Stimulated activated naive B cell treated with anti-CD40 and anti-IgM and Interleukin-4, amounts not matched to agents 10 μg/mL and 1 μg/mL and 100 μg/mL, for 72 hours (primary cell): ENCODE results near the gene TSPO2.

ENCODE experiments used
- ATAC-seq, 2 donors: fragments of 150-1000 bp; cut with Tn5 transposase; replicated peaks; 2 replicates each; pipeline ENCODE4 v1.10.0; 2021; ENCODE audit warnings: moderate library complexity in 1 of 2
- DNase-seq: peaks from one replicate; pipeline ENCODE4 v3.0.0; 2021
- H3K27ac Mint-ChIP-seq: one replicate; pipeline ENCODE4 v1.8.0; 2022; ENCODE audit warnings: mild to moderate bottlenecking, mixed read lengths
- H3K27me3 Mint-ChIP-seq, 2 donors: one replicate each; pipeline ENCODE4 v1.8.0; 2022; ENCODE audit warnings: mixed read lengths in 2 of 2
- H3K36me3 Mint-ChIP-seq, 2 donors: one replicate each; pipeline ENCODE4 v1.8.0; 2022; ENCODE audit warnings: mixed read lengths in 2 of 2, mild to moderate bottlenecking in 1 of 2
- H3K4me1 Mint-ChIP-seq, 2 donors: one replicate each; pipeline ENCODE4 v1.8.0; 2022; ENCODE audit warnings: mixed read lengths in 2 of 2, mild to moderate bottlenecking in 1 of 2
- H3K4me3 Mint-ChIP-seq, 2 donors: one replicate each; pipeline ENCODE4 v1.8.0; 2022; ENCODE audit warnings: mild to moderate bottlenecking in 2 of 2, mixed read lengths in 2 of 2, moderate library complexity in 1 of 2
- H3K9me3 Mint-ChIP-seq, 2 donors: one replicate each; pipeline ENCODE4 v1.8.0; 2022; ENCODE audit warnings: mixed read lengths in 2 of 2, mild to moderate bottlenecking in 1 of 2

The TSPO2 gene

DNA sequence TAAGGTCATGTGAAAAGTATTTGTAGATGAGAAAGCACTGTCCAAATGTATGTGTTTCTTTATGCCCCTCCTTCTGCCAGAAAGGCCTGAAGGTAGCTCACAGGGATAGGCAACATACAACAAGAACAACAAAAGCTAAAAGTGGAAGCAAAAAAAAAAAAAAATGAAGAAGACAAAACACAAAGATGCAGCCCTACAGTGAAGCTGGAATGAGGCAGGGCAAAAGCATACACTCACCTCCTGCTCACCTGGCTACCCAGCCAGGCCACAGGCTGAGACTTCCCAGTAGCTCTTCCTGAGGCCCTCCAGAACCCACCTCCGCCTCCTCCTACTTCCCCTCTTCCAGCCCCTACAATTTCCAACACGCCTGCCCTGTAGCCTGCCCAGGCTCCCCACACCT lies 5.7 kb upstream of the TSPO2 start:
- no peak overlapping the region for H3K4me3 Mint-ChIP-seq
- peaks cover 4 to 8% of the 10 kb centered on the region in 2 donors for H3K4me1 Mint-ChIP-seq
- no peaks in the 10 kb centered on the region for H3K9me3 Mint-ChIP-seq
- no peaks in the 10 kb centered on the region for H3K27me3 Mint-ChIP-seq
- DNase-seq (no peak), ATAC-seq (no peak)
- no peak overlapping the region for H3K27ac Mint-ChIP-seq
- H3K36me3 Mint-ChIP-seq: peaks cover 0 to 11% of the 10 kb centered on the region in 2 donors

DNA sequence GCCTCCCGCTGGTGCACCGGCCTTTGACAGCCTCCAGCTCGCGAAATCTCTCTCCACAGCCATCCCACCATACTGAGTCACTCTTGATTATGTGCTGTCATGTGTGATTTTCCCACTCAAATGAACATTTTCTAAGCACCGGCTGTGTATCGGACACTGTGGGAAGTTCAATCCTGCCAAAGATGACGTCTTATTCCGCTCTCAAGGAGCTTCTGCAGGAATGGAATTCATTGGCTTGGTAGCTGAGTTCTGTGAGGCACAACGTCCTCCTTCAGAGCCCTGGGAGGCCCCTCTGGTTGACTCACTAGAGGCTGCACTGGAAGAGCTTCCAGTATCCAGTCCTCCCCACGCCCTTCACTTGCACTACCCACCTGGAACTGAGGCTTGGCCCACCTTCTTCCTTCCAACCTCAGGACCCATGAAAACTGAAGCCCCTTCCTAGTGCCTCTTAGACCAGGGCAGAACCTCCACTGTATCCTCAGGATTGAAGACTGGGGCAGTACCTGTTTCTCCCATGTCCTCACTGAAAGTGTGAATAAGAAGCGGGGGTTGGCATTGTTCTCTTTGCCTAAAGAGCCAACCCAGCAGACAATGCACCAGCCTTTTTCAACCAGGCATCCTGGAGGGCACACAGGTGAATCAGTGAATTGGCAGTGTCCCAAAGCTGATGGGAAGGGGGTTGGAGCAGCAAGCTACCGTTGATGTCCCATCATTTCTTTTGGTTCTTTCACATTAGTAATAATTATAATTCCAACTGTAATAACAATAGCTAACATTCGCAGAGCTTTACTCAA lies 5.0 kb upstream of the TSPO2 start:
- no peak for DNase-seq
- H3K27me3 Mint-ChIP-seq: no peaks in the 10 kb centered on the region
- H3K36me3 Mint-ChIP-seq: peaks cover 0 to 15% of the 10 kb centered on the region in 2 donors
- no peak overlapping the region for H3K27ac Mint-ChIP-seq
- H3K4me1 Mint-ChIP-seq: peaks cover 4 to 8% of the 10 kb centered on the region in 2 donors
- ATAC-seq: no peak
- no peak overlapping the region for H3K4me3 Mint-ChIP-seq
- H3K9me3 Mint-ChIP-seq: no peaks in the 10 kb centered on the region

DNA sequence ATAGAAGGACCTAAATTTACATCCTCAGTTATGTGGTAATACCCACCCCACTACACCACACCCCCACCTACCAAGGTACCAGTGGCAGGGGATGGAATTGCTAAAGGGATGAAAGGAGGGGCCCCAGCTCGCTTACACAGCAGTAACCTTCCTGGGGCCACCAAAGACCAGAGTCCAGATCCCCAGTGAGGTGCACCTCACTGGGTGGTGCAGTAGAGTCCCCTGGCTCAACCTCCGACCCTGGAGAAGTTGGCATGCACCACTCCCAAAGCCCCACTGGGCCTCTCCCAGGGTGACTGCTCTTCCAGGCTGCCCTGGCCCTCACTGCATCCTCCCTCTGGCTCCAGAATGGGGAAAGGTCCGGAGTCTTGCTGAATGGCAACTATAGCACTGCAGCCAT lies 4.1 kb upstream of the TSPO2 start:
- Mint-ChIP-seq H3K36me3 (peaks cover 0 to 15% of the 10 kb centered on the region in 2 donors), H3K27ac (no peak overlapping the region), H3K4me1 (peaks cover 4 to 8% of the 10 kb centered on the region in 2 donors)

DNA sequence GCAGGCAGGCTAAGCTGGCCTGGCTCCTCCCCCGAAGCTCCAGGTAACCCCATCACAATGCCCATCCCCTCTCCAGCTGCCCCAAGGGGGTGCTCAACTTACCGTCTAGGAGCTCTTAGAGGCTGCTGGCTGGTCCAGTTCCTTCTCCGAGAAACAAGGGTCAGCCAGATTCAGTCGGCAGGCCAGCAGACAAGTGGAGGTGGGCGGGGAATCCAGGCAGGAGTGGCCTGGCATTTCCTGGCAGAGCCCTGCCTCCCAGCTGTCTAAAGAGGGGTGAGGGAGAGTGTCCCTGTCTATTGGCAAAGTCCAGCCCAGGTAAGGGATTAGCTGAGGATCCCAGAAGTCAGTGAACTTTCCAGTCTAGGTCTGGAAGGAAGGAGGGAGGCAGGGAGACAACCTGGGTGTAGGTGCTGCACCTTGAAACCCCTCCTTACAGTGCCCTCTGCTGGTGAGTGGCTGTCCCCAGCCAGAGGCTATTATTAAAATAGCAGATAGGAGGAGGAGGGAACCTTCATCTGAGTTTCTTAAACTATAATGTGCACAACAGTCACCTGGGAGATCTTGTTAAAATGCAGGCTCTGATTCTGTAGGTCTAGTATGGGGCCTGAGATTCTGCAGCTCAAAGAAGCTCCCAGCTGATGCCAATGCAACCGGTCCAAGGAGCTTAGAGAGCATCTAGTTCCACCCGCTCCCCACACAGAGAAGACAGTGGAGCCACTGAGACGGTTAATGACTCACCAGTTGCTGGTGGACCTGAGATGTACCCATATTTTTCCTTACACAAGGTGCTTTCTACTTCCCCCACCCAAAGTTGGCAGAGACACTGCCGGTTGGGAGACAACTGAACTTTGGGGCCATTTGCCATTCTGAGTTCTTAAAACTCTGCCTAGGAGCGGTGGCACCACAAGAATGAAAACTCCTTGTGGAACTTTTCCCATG lies 2.9 kb upstream of the TSPO2 start, which contains the start of gene UNC5CL:
UNC5CL (minus strand) TSS at position 162 of the 939 bp plus-strand sequence. CDS start 4,147 bp downstream, outside the sequence.
- H3K4me3 Mint-ChIP-seq: no peak within 1 kb of the TSS
- ATAC-seq (peak; percentile 73 to 78), DNase-seq (no peak)
- peaks cover 4 to 8% of the 10 kb centered on the region in 2 donors for H3K4me1 Mint-ChIP-seq
- H3K27ac Mint-ChIP-seq: no peak within 1 kb of the TSS
- H3K36me3 Mint-ChIP-seq: peaks cover 0 to 15% of the 10 kb centered on the region in 2 donors
- no peaks in the 10 kb centered on the region for H3K27me3 Mint-ChIP-seq
- no peaks in the 10 kb centered on the region for H3K9me3 Mint-ChIP-seq

More for the DNA sequence above, 4.1 kb upstream of the TSPO2 start:
- no peaks in the 10 kb centered on the region for H3K27me3 Mint-ChIP-seq
- DNase-seq (no peak), ATAC-seq (no peak)
- no peak overlapping the region for H3K4me3 Mint-ChIP-seq
- H3K9me3 Mint-ChIP-seq: no peaks in the 10 kb centered on the region

DNA sequence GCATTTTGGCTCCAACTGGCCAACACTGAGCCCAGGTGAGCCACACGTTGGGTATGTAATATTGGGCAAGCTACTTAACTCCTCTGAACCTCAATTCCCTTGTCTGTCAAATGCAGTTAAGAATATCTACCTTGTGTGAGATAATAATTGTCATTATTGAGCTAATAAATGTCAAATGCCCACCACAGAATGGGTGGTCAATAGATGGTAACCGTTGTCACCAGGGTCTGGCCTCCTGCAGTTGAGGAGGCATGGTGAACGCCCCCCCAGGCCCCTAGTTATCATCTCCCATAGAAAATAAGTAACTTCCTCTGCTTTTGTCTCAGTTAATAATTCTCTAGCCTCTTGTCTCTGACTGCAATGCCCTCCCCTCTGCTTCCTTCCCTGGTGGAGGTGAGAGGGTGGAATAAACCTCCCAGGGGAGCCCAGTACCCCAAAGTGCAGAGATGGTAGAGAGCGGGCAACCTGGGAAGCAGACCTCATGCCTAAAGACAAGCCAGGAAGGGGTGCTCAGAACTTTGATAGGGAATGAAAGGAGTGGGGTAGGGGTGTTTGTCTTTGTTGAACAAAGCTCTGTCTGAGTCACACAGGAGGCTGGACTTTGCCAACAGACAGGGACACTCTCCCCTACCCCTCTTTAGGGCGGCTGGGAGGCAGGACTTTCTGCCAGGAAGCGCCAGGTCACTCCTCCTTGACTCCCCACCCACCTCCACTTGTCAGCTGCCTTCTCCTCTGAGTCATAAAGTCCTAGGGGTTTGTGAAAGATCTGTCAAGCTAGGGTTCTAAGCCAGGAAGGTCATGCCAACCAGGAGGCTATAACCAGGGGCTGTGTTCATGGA lies 1.9 kb upstream of the TSPO2 start:
- Mint-ChIP-seq H3K9me3 (no peaks in the 10 kb centered on the region), H3K4me3 (no peak overlapping the region), H3K4me1 (peaks cover 4 to 8% of the 10 kb centered on the region in 2 donors)

DNA sequence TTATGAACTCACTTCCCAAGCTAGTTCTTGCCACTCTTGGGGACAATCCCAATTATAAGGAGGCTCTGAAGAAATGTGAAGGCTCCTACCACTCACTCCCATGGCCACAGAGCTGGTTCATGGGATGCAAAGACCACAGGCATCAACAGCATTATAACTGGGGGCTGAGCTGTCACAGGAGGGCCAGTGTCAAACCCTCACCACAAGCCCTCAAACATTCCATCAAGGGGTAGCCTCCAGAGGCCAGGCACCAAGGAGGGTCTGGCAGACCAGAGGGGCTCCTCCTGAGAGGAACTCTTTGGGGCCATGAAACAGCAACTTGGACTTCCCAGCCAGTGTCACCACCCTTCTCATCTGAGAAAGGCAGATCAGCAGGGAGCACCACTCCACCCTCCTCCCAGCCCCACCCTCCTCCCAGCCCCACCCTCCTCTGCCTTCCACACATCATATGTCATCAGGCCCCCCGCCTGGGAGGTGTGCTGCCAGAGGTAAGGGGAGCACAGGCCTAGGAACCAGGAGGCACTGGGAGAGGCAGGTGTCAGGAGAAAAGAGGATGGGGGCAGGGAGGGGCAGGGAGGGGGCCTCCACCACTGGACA lies 1.2 kb upstream of the TSPO2 start:
- DNase-seq (no peak), ATAC-seq (no peak)
- no peak overlapping the region for H3K4me3 Mint-ChIP-seq
- H3K4me1 Mint-ChIP-seq: peaks cover 4 to 8% of the 10 kb centered on the region in 2 donors
- no peaks in the 10 kb centered on the region for H3K9me3 Mint-ChIP-seq
- H3K36me3 Mint-ChIP-seq: peaks cover 0 to 15% of the 10 kb centered on the region in 2 donors
- no peaks in the 10 kb centered on the region for H3K27me3 Mint-ChIP-seq
- no peak overlapping the region for H3K27ac Mint-ChIP-seq

More for the DNA sequence above, 1.9 kb upstream of the TSPO2 start:
- DNase-seq (no peak), ATAC-seq (peak; percentile 46 to 62)
- Mint-ChIP-seq H3K27ac (peak overlapping the region; percentile 37), H3K36me3 (peaks cover 0 to 15% of the 10 kb centered on the region in 2 donors), H3K27me3 (no peaks in the 10 kb centered on the region)

DNA sequence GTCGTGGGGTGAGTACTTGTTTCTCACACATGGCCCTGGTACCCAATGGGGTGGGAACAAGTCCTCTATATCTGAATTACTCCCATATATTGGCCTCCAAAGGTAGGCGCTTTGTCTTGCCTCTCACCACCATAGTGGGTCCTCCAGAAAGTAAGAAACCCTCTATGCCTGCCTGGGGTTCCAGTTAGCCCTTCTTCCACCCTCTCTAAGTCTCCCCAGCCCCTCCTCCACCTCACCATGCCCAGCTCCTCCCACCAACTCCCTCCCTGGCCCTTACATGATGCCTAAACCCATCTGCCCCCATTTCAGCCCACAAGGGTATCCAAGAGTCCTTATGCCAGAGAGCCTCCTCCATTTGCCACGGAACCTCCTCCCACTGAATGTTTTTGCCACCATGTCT lies 884 bp downstream of the TSPO2 start:
- Mint-ChIP-seq H3K4me1 (peaks cover 4 to 8% of the 10 kb centered on the region in 2 donors), H3K9me3 (no peaks in the 10 kb centered on the region)

DNA sequence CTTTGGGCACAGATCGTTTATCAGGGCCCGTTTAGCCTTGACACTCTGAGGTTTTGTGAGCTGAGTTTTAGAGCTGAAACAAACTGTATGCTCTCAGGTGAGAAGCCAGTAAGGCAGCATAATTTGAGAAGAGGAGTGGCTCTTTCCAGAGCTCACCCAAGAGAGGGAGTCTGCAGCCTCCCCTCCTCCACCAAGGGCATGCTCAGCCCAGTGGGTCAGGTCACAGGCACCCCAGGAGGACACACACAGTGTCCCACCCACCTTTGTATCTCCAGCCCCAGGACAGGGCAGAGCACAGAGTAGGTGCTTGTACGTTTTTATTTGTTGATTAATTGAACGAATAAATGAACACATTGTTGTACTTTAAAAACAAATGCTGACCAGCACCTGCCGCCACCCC lies 3.4 kb downstream of the TSPO2 start:
- Mint-ChIP-seq H3K27ac (no peak overlapping the region), H3K9me3 (no peaks in the 10 kb centered on the region), H3K27me3 (no peaks in the 10 kb centered on the region), H3K36me3 (peaks cover 19 to 37% of the 10 kb centered on the region in 2 donors), H3K4me1 (peaks cover 0 to 2% of the 10 kb centered on the region in 2 donors), H3K4me3 (no peak overlapping the region)
- no peak for DNase-seq
- ATAC-seq: no peak

More for the DNA sequence above, 884 bp downstream of the TSPO2 start:
- ATAC-seq (no peak), DNase-seq (no peak)
- H3K27ac Mint-ChIP-seq: no peak overlapping the region
- peaks cover 6 to 23% of the 10 kb centered on the region in 2 donors for H3K36me3 Mint-ChIP-seq
- no peak overlapping the region for H3K4me3 Mint-ChIP-seq
- H3K27me3 Mint-ChIP-seq: no peaks in the 10 kb centered on the region

DNA sequence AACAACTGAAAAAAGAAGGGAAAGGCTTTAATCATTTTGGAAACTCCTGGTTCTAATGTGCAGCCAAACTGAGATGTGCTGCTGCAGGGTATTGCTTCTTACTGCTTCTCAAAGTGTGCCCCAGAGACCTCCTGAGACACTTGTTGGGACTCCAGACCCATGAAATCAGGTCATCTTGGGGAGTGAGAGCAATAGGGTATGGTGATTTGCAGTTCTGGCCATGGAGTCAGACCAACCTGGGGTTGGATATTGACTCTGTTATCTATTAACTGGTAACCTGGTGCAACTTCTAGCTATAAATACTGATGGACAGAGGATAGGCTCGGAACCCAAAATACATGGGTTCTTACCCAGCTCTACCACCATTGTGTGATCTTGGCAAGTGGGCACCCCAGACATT lies 3.8 kb downstream of the TSPO2 start:
- ATAC-seq: no peak
- Mint-ChIP-seq H3K27ac (no peak overlapping the region), H3K9me3 (no peaks in the 10 kb centered on the region), H3K27me3 (no peaks in the 10 kb centered on the region), H3K36me3 (peaks cover 19 to 37% of the 10 kb centered on the region in 2 donors), H3K4me1 (no peaks in the 10 kb centered on the region), H3K4me3 (no peak overlapping the region)
- no peak for DNase-seq

DNA sequence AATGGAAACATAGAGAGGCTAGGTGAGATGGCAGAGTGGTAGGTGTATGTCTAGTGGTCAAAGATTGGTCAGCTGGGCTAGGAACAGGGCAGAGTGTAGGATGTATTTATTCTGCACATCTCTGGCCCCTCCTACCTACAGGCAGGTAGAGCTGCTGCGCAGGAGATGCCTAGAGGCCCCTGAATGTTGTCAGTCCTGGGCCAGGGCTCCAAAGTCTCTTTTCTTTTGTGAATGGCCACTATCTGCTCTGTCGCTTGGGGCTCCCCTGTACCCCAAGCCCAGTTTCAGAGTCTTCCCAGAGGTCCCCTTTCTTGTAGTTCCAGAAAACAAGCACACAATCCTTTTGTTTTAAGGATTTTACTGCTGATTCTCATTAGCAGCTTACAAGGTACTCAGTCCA lies 5.0 kb downstream of the TSPO2 start:
- Mint-ChIP-seq H3K27me3 (no peaks in the 10 kb centered on the region), H3K27ac (no peak overlapping the region), H3K36me3 (peaks cover 27 to 42% of the 10 kb centered on the region in 2 donors), H3K9me3 (peaks cover 0 to 3% of the 10 kb centered on the region in 2 donors), H3K4me3 (no peak overlapping the region), H3K4me1 (peaks cover 10 to 12% of the 10 kb centered on the region in 2 donors)
- ATAC-seq (no peak), DNase-seq (no peak)

DNA sequence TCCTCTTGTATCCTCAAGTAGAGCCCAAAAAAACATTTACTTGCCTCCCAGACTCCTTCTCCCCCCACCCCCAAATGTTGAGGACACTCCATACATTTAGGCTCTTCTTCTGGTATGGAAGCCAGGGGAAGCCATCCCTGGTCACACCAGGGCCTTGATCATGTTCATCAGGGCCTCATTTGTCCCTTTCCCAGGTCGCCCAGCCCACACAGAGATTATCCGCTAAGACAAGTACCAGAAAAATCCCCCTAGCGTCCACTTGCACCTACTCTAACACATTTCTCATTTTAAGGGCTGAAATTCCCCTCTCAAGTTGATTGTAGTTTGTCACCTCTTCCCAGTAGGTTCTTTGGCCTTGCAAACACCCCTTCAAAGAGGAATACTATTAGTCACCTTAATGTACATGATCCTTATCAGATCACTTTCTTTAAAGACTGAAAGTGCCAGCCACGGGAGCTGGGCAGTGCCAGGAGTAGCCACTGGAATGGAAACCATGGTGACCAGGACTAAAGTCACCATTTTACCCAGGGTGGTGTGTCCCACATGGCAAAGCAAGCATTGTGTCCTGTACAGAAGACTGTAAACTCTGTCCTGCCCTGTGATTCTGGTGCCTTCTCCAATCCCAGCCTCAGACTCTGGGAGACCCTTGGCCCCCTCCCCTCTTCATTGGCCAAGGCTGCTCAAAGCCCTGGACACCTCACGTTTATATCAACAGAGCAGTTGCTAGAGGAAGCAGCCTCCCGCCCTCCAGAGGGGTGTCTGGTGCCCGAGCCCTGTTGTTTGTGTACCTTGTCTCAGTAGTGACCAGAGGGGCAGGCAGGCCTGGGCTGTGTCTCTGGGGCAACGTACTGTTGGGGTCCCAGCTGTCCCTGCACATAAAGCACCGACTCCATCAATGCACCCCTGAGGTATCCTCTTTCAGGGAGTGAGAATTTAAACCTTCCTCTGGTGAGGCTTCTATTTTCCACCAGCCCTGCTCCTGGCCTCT lies 5.8 kb downstream of the TSPO2 start:
- no peak for DNase-seq
- Mint-ChIP-seq H3K9me3 (peaks cover 0 to 3% of the 10 kb centered on the region in 2 donors), H3K4me1 (peaks cover 15 to 18% of the 10 kb centered on the region in 2 donors), H3K4me3 (no peak overlapping the region), H3K36me3 (peaks cover 27 to 42% of the 10 kb centered on the region in 2 donors), H3K27me3 (no peaks in the 10 kb centered on the region), H3K27ac (no peak overlapping the region)
- no peak for ATAC-seq

DNA sequence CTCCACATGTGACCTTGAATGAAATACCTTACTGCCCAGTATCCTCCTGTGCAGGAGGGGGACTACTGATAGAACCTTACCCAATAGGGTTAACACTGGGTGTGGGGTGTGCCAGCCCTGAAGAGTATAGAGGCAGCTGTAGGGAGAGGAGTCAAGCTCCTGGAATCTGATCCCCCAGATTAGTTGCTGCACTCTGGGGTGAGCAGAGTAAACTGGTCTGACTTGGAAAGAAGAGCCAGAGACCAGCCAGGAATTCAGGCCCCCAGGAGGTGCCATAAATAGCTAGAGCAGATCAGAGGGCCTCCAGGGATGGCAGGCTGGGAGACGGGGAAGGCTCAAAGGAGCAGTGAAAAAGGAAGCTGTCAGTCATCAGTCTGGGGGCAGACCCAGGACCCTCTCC lies 7.3 kb downstream of the TSPO2 start:
- Mint-ChIP-seq H3K27ac (no peak overlapping the region), H3K27me3 (no peaks in the 10 kb centered on the region), H3K36me3 (peaks cover 27 to 39% of the 10 kb centered on the region in 2 donors), H3K4me3 (no peak overlapping the region), H3K4me1 (peaks cover 17 to 18% of the 10 kb centered on the region in 2 donors), H3K9me3 (peaks cover 0 to 3% of the 10 kb centered on the region in 2 donors)
- no peak for ATAC-seq
- no peak for DNase-seq
